H1 (cell line): ENCODE measurements around the gene GARNL3. TPM values are rescaled to one million over a fixed set of nuclear protein-coding genes. Genes with fewer than 3 reads are reported as not detected.

ENCODE experiments used
- CTCF ChIA-PET: fragments of 300-600 bp; sonication (Branson Sonifier 250); formaldehyde crosslinking; loops from one replicate; lab custom pipeline; 2021; ENCODE audit not compliant: partially characterized antibody; lab: Charles Lee
- POLR2A ChIA-PET: fragments of 300-600 bp; sonication (Branson Sonifier 250); formaldehyde crosslinking; loops from one replicate; lab custom pipeline; 2021; ENCODE audit warnings: inconsistent platforms; ENCODE audit not compliant: partially characterized antibody; lab: Charles Lee
- DNase-seq, 2 experiments: peaks; one replicate each; pipeline versions ENCODE4 v3.0.0 to v3.0.0-alpha.2; 2010 to 2022; ENCODE audit warnings: low spot score in 2 of 2, low read depth in 1 of 2, mixed read lengths in 1 of 2
- FAIRE-seq: peaks from 2 replicates; lab custom pipeline; 2011; peaks lifted over from hg19 to GRCh38; lab: Jason Lieb, UNC
- H2AFZ ChIP-seq: 2 replicates; pipeline ENCODE4 v1.8.1; 2012; ENCODE audit warnings: low read length, inconsistent platforms
- H2AK5ac ChIP-seq: 2 replicates; pipeline ENCODE4 v1.6.1; 2013; ENCODE audit warnings: low read depth, low read length
- H2BK120ac ChIP-seq: replicated peaks from 2 replicates; pipeline ENCODE3; 2013; ENCODE audit warnings: low read depth, low read length, inconsistent platforms
- H2BK12ac ChIP-seq: 2 replicates; pipeline ENCODE4 v1.6.1; 2013; ENCODE audit warnings: low read depth, low read length
- H2BK15ac ChIP-seq: 2 replicates; pipeline ENCODE4 v1.6.1; 2013; ENCODE audit warnings: low read length
- H2BK20ac ChIP-seq: 2 replicates; pipeline ENCODE4 v1.6.1; 2013; ENCODE audit warnings: low read length
- H2BK5ac ChIP-seq: 2 replicates; pipeline ENCODE4 v1.6.1; 2013; ENCODE audit warnings: low read depth, low read length
- H3K14ac ChIP-seq: 2 replicates; pipeline ENCODE4 v1.6.1; 2013; ENCODE audit warnings: inconsistent platforms; ENCODE audit not compliant: insufficient read length
- H3K18ac ChIP-seq: 2 replicates; pipeline ENCODE4 v1.6.1; 2013; ENCODE audit warnings: low read length; ENCODE audit errors: extremely low read depth
- H3K23ac ChIP-seq: 2 replicates; pipeline ENCODE4 v1.6.1; 2013; ENCODE audit warnings: inconsistent platforms; ENCODE audit not compliant: insufficient read length
- H3K23me2 ChIP-seq: 2 replicates; pipeline ENCODE4 v1.6.1; 2013; ENCODE audit warnings: low read depth, low read length
- H3K27ac ChIP-seq: 2 replicates; pipeline ENCODE4 v1.6.1; 2011; ENCODE audit warnings: low read depth, low read length, inconsistent platforms
- H3K27me3 ChIP-seq, 4 experiments: replicated peaks in 1 of 4; 1 replicate in 1 of 4; 2 replicates in 3 of 4; pipeline versions ENCODE4 v1.6.1 to v1.8.1; 2011 to 2013; ENCODE audit warnings: low read length in 3 of 4, mild to moderate bottlenecking in 3 of 4, inconsistent platforms in 2 of 4, mixed read lengths in 2 of 4, moderate library complexity in 1 of 4; ENCODE audit not compliant: control insufficient read depth in 3 of 4, insufficient read depth in 3 of 4; ENCODE audit errors: extremely low read depth in 1 of 4
- H3K36me3 ChIP-seq, 4 experiments: 2 replicates each; pipeline versions ENCODE4 v1.6.1 to v1.8.1; 2011 to 2013; ENCODE audit warnings: mild to moderate bottlenecking in 4 of 4, low read length in 3 of 4, moderate library complexity in 2 of 4, control low read depth in 1 of 4, inconsistent platforms in 1 of 4; ENCODE audit not compliant: insufficient read depth in 4 of 4, control insufficient read depth in 2 of 4
- H3K4ac ChIP-seq: replicated peaks from 2 replicates; pipeline ENCODE3; 2013; ENCODE audit warnings: low read length, low read depth, mixed read lengths, inconsistent platforms; ENCODE audit not compliant: insufficient read length
- H3K4me1 ChIP-seq, 4 experiments: replicated peaks in 1 of 4; 1 replicate in 1 of 4; 2 replicates in 3 of 4; pipeline versions ENCODE4 v1.6.1 to v1.8.1; 2011 to 2013; ENCODE audit warnings: low read length in 3 of 4, inconsistent platforms in 2 of 4, mixed read lengths in 1 of 4; ENCODE audit not compliant: insufficient read depth in 4 of 4, control insufficient read depth in 3 of 4
- H3K4me2 ChIP-seq, 2 experiments: 2 replicates each; pipeline versions ENCODE4 v1.6.1 to v1.8.1; 2011 to 2013; ENCODE audit warnings: low read depth in 2 of 2, low read length in 2 of 2, control low read depth in 1 of 2, inconsistent platforms in 1 of 2, mild to moderate bottlenecking in 1 of 2; ENCODE audit not compliant: insufficient read depth in 1 of 2
- H3K4me3 ChIP-seq, 4 experiments: fragments of 200-600, 300-600 bp in 1 of 4; sonication (generic), shearing (Covaris generic), sonication (Bioruptor Twin) in 1 of 4; 2 replicates each; pipeline versions ENCODE4 v1.5.1 to v1.8.1; 2011 to 2016; ENCODE audit warnings: low read length in 4 of 4, low read depth in 3 of 4, control low read depth in 2 of 4, inconsistent platforms in 2 of 4, mild to moderate bottlenecking in 2 of 4, mixed read lengths in 1 of 4, moderate library complexity in 1 of 4; ENCODE audit not compliant: insufficient read depth in 2 of 4; ENCODE audit errors: extremely low read depth in 1 of 4
- H3K56ac ChIP-seq: replicated peaks from 2 replicates; pipeline ENCODE3; 2013; ENCODE audit warnings: low read depth, mild to moderate bottlenecking, mixed read lengths, low read length, inconsistent platforms; ENCODE audit not compliant: insufficient read length
- H3K79me1 ChIP-seq: 2 replicates; pipeline ENCODE4 v1.6.1; 2013; ENCODE audit warnings: low read depth, low read length, control low read depth
- H3K79me2 ChIP-seq, 2 experiments: 2 replicates each; pipeline versions ENCODE4 v1.6.1 to v1.8.1; 2012 to 2013; ENCODE audit warnings: low read length in 2 of 2, mild to moderate bottlenecking in 2 of 2, inconsistent platforms in 1 of 2; ENCODE audit not compliant: insufficient read depth in 2 of 2, control insufficient read depth in 1 of 2
- H3K9ac ChIP-seq, 4 experiments: replicated peaks in 1 of 4; 1 replicate in 1 of 4; 2 replicates in 3 of 4; pipeline versions ENCODE4 v1.6.1 to v1.8.1; 2011 to 2013; ENCODE audit warnings: low read depth in 3 of 4, low read length in 3 of 4, control low read depth in 2 of 4, mild to moderate bottlenecking in 2 of 4, moderate library complexity in 2 of 4, inconsistent platforms in 1 of 4; ENCODE audit errors: extremely low read depth in 1 of 4
- H3K9me3 ChIP-seq, 2 experiments: 2 replicates each; pipeline versions ENCODE4 v1.6.1 to v1.8.1; 2012 to 2013; ENCODE audit warnings: mild to moderate bottlenecking in 2 of 2, moderate library complexity in 2 of 2, control low read depth in 1 of 2, inconsistent platforms in 1 of 2, low read depth in 1 of 2, low read length in 1 of 2, mixed read lengths in 1 of 2; ENCODE audit not compliant: insufficient read depth in 2 of 2
- H4K20me1 ChIP-seq, 2 experiments: replicated peaks in 1 of 2; 2 replicates each; pipeline versions ENCODE3 to v1.8.1; 2011 to 2013; ENCODE audit warnings: inconsistent platforms in 2 of 2, low read length in 2 of 2, mild to moderate bottlenecking in 1 of 2; ENCODE audit not compliant: insufficient read depth in 2 of 2, control insufficient read depth in 1 of 2
- H4K5ac ChIP-seq: 2 replicates; pipeline ENCODE4 v1.6.1; 2013; ENCODE audit warnings: low read length, low read depth, mixed read lengths, inconsistent platforms; ENCODE audit not compliant: insufficient read length
- H4K8ac ChIP-seq: 2 replicates; pipeline ENCODE4 v1.8.0; 2013; ENCODE audit warnings: mild to moderate bottlenecking, moderate library complexity, low read length, inconsistent platforms; ENCODE audit not compliant: insufficient read depth; ENCODE audit errors: extremely low read depth
- H4K91ac ChIP-seq: replicated peaks from 2 replicates; pipeline ENCODE3; 2013; ENCODE audit warnings: low read length, mixed read lengths, inconsistent platforms; ENCODE audit not compliant: insufficient read length
- ASH2L ChIP-seq: fragments of 200-600, 300-600 bp; sonication (generic); IDR thresholded peaks from one replicate; pipeline ENCODE4 v1.7.1; 2017; ENCODE audit warnings: low read length
- CEBPB ChIP-seq: IDR thresholded peaks from 2 replicates; pipeline ENCODE4 v1.6.1; 2012; ENCODE audit warnings: low read depth, low read length
- CREB1 ChIP-seq: IDR thresholded peaks from 2 replicates; pipeline ENCODE4 v1.6.1; 2012; ENCODE audit warnings: inconsistent platforms
- POLR2A ChIP-seq, 2 experiments: IDR thresholded peaks; 1 replicate in 1 of 2; 2 replicates in 1 of 2; pipeline ENCODE4 v1.6.1; 2011; ENCODE audit warnings: low read depth in 2 of 2, low read length in 2 of 2, mild to moderate bottlenecking in 2 of 2; ENCODE audit errors: control extremely low read depth in 1 of 2
- SP1 ChIP-seq: IDR thresholded peaks from 2 replicates; pipeline ENCODE4 v1.6.1; 2011; ENCODE audit warnings: low read depth, low read length
- SP2 ChIP-seq: IDR thresholded peaks from 2 replicates; pipeline ENCODE4 v1.6.1; 2012; ENCODE audit warnings: mild to moderate bottlenecking, low read length, inconsistent platforms
- SUZ12 ChIP-seq: fragments of 200-600 bp; sonication (generic); IDR thresholded peaks from 2 replicates; pipeline ENCODE4 v1.6.1; 2012; ENCODE audit warnings: mild to moderate bottlenecking, inconsistent platforms, low read length, moderate library complexity, mixed read lengths
- TAF7 ChIP-seq: optimal IDR thresholded peaks from 2 replicates; pipeline ENCODE3; 2011; ENCODE audit warnings: low read depth, mild to moderate bottlenecking, inconsistent platforms, low read length, moderate library complexity, borderline replicate concordance
- YY1 ChIP-seq: IDR thresholded peaks from 2 replicates; pipeline ENCODE4 v1.6.1; 2011; ENCODE audit warnings: low read depth, mild to moderate bottlenecking, low read length
- WGBS, 2 experiments: shearing (Covaris generic) in 1 of 2; methylation state at CpG; one replicate each; pipeline versions ENCODE4 v1.1.6 to v1.1.7; 2013 to 2015; ENCODE audit warnings: low lambda C conversion rate in 2 of 2, mixed read lengths in 2 of 2, inconsistent platforms in 1 of 2, low coverage in 1 of 2, missing lambda C conversion rate in 1 of 2; ENCODE audit not compliant: insufficient replicate concordance in 2 of 2, insufficient coverage in 1 of 2, insufficient read length in 1 of 2; ENCODE audit errors: extremely low coverage in 1 of 2, missing lambda C conversion rate in 1 of 2; 5-methylcytosine and 5-hydroxymethylcytosine counted together
- polyA plus RNA-seq, 7 experiments: library from polyadenylated mRNA; depleted of rRNA in 3 of 7; stranded (reverse) in 5 of 7; unstranded in 2 of 7; fragments of >200 nt in 5 of 7; fragments of 200-250 nt in 2 of 7; gene quantifications; 1 replicate in 5 of 7; 2 replicates in 1 of 7; 4 replicates in 1 of 7; pipeline versions ENCODE4 v1.2.1 to v1.2.3, GENCODE V29; 2011 to 2013; ENCODE audit warnings: missing spikeins in 2 of 7, mixed read lengths in 2 of 7
- total RNA-seq: library from RNA; stranded (reverse); fragmentation: NEBNext Ultra II Directional; extraction: Animal tissue kit (Norgen Biotek cat#: 25700); gene quantifications from 2 replicates; pipeline ENCODE4 v1.2.1, GENCODE V29; 2021

Gene GARNL3
- total and polyA plus RNA-seq, 2 of the 8 experiments (the other 6 are each of a cell fraction or from before 2014, with no cell fraction given), result 6.5 to 18.3 TPM

GRCh38 chr9:127345566-127345965 is 81.0 kb downstream of the GARNL3 start:
- no peak overlapping the region for H4K8ac ChIP-seq
- ChIA-PET CTCF (interaction anchor here (0.5 to 1.2 kb wide), 6 partner anchors 15 to 91 kb away, joined by 3 to 7 read pairs (median 4); no protein-coding TSS in a partner anchor), POLR2A (no interaction called here)
- no peak overlapping the region for H2BK12ac ChIP-seq
- no peak overlapping the region for H3K23ac ChIP-seq
- H3K36me3 ChIP-seq, result peaks cover 0 to 8% (median 0%) of the 10 kb centered on the region in 4 experiments; a peak in 4 of 8 replicates
- no peaks in the 10 kb centered on the region for H3K79me2 ChIP-seq
- H3K9ac ChIP-seq, result no peak overlapping the region
- H3K4ac ChIP-seq, result no peak overlapping the region
- H3K56ac ChIP-seq, result no peak overlapping the region
- no peak overlapping the region for H4K91ac ChIP-seq
- FAIRE-seq (no peak), DNase-seq (no peak)
- no peaks in the 10 kb centered on the region for H3K27me3 ChIP-seq
- no peak overlapping the region for H2BK120ac ChIP-seq
- no peaks in the 10 kb centered on the region for H4K20me1 ChIP-seq
- 89% methylated on average over 3 of the region's 3 CpGs; no CpG with 5 or more reads in 1 of the 2 experiments for WGBS, 2 experiments
- no peak overlapping the region for H3K4me3 ChIP-seq
- no peak overlapping the region for H2BK15ac ChIP-seq
- H2BK20ac ChIP-seq, result no peak overlapping the region
- no peak overlapping the region for H4K5ac ChIP-seq
- no peak overlapping the region for H2BK5ac ChIP-seq
- H3K18ac ChIP-seq, result no peak overlapping the region
- peaks cover 0 to 4% (median 2%) of the 10 kb centered on the region in 4 experiments; a peak in 4 of 7 replicates for H3K4me1 ChIP-seq
- H3K14ac ChIP-seq, result no peak overlapping the region
- no peak overlapping the region for H3K4me2 ChIP-seq
- H3K79me1 ChIP-seq, result peaks cover 2% of the 10 kb centered on the region; the same call in 1 of the 2 replicates
- H2AFZ ChIP-seq, result no peak overlapping the region
- no peak overlapping the region for H3K27ac ChIP-seq
- H3K9me3 ChIP-seq, result no peaks in the 10 kb centered on the region
- H2AK5ac ChIP-seq, result no peak overlapping the region
- no peaks in the 10 kb centered on the region for H3K23me2 ChIP-seq
- TF ChIP-seq YY1 (no peak), SP1 (no peak), POLR2A (IDR thresholded peaks at IDR 0.05; ENCODE audit: control extremely low read depth in 1 of 2, low read depth in 2 of 2, low read length in 2 of 2) (no peak), CEBPB (no peak), SUZ12 (no peak), ASH2L (no peak), SP2 (no peak), TAF7 (no peak), CREB1 (no peak)
